AG20443 (cell line): Measurements from ENCODE around the gene SH3GL1.
"Not testable (repeated sequence)": the region's sequence is repeated elsewhere in the genome, so short reads cannot be mapped to it uniquely, and the experiment has no call there.

Source experiments
- DNase-seq: peaks from one replicate; pipeline ENCODE4 v3.0.0; 2012; ENCODE audit warnings: low spot score, mixed read lengths

Gene SH3GL1

GRCh38 chr19:4342615-4343369 lies 57.6 kb downstream of the SH3GL1 start:
- DNase-seq, result peak; percentile 95

GRCh38 chr19:4342314-4342614 lies 58.1 kb downstream of the SH3GL1 start:
- no peak for DNase-seq

GRCh38 chr19:4338441-4339355 lies 61.6 kb downstream of the SH3GL1 start, which contains the start of gene STAP2:
Gene STAP2 (minus strand): TSS chr19:4338827. CDS start chr19:4338753, 74 bp downstream.
- DNase-seq, result peak; percentile 15

- peak; percentile 17 for DNase-seq
These were observed 62.4 kb downstream of the SH3GL1 start for GRCh38 chr19:4337906-4338440.

GRCh38 chr19:4334929-4335570 lies 65.3 kb downstream of the SH3GL1 start:
- DNase-seq, result no peak

- no peak for DNase-seq
These were observed 70.5 kb downstream of the SH3GL1 start for GRCh38 chr19:4329858-4330257.

GRCh38 chr19:4328991-4329681 lies 71.2 kb downstream of the SH3GL1 start:
- DNase-seq, result not testable (repeated sequence)

- peak; percentile 92 for DNase-seq
These were observed 71.9 kb downstream of the SH3GL1 start for GRCh38 chr19:4328243-4328990.

- DNase-seq, result no peak
These were observed 72.5 kb downstream of the SH3GL1 start for GRCh38 chr19:4327877-4328242.

- peak; percentile 62 for DNase-seq
These were observed 73.0 kb downstream of the SH3GL1 start for GRCh38 chr19:4327252-4327876.

GRCh38 chr19:4326837-4327251 lies 73.5 kb downstream of the SH3GL1 start:
- DNase-seq, result no peak

GRCh38 chr19:4326215-4326836 lies 74.0 kb downstream of the SH3GL1 start:
- DNase-seq, result no peak

GRCh38 chr19:4324228-4324627 lies 76.1 kb downstream of the SH3GL1 start:
- no peak for DNase-seq

- DNase-seq, result no peak
These were observed 76.7 kb downstream of the SH3GL1 start for GRCh38 chr19:4323692-4324091.

- no peak for DNase-seq
These were observed 77.2 kb downstream of the SH3GL1 start for GRCh38 chr19:4322942-4323665.

GRCh38 chr19:4320419-4320818 lies 79.9 kb downstream of the SH3GL1 start:
- no peak for DNase-seq

- no peak for DNase-seq
These were observed 81.2 kb downstream of the SH3GL1 start for GRCh38 chr19:4319067-4319718.

GRCh38 chr19:4318460-4318859 lies 81.9 kb downstream of the SH3GL1 start:
- DNase-seq, result no peak

GRCh38 chr19:4316956-4317355 lies 83.4 kb downstream of the SH3GL1 start:
- no peak for DNase-seq
